Panc1 (cell line): Measurements from ENCODE around the gene GSKIP. TPM values are rescaled to one million over a fixed set of nuclear protein-coding genes. Genes with fewer than 3 reads are reported as not detected.
A peak's percentile ranks its signal among the peaks of the same experiment; 100 is the strongest.

ENCODE experiments used
- ATAC-seq: fragments of 200-7000 bp; cut with Tn5 transposase; 2 replicates; pipeline ENCODE4 v1.9.1; 2020; ENCODE audit warnings: mild to moderate bottlenecking, moderate library complexity
- Bru-seq: library from RNA; stranded (reverse); fragments of 400-500 nt; gene quantifications from one replicate; lab custom pipeline; 2021; lab: Mats Ljungman, UMichigan
- BruChase-seq, 2 experiments: library from RNA; stranded (reverse); fragments of 400-500 nt; gene quantifications; one replicate each; lab custom pipeline; 2021; lab: Mats Ljungman, UMichigan
- BruUV-seq: library from RNA; stranded (reverse); fragments of 400-500 nt; replicated peaks from 2 replicates; lab custom pipeline; 2021; lab: Mats Ljungman, UMichigan
- CTCF ChIA-PET: fragments of 300-600 bp; sonication (Branson Sonifier 250); formaldehyde crosslinking; loops from one replicate; lab custom pipeline; 2022; ENCODE audit warnings: antibody characterized with exemption; lab: Charles Lee
- POLR2A ChIA-PET: fragments of 300-600 bp; sonication (Branson Sonifier 250); formaldehyde crosslinking; loops from one replicate; lab custom pipeline; 2022; ENCODE audit warnings: antibody characterized with exemption; lab: Charles Lee
- DNase-seq: peaks from one replicate; pipeline ENCODE4 v3.0.0-alpha.2; 2010; ENCODE audit warnings: low read depth, low spot score
- H3K27ac ChIP-seq: 2 replicates; pipeline ENCODE4 v1.5.1; 2011; ENCODE audit warnings: mild to moderate bottlenecking, low read length, inconsistent platforms
- H3K27me3 ChIP-seq: fragments of 200-500 bp; sonication (Bioruptor generic); 2 replicates; pipeline ENCODE4 v1.6.0; 2014; ENCODE audit warnings: low read length, inconsistent platforms; ENCODE audit not compliant: control insufficient read depth, insufficient read depth
- H3K36me3 ChIP-seq: fragments of 200-500 bp; sonication (Bioruptor generic); 2 replicates; pipeline ENCODE4 v1.5.1; 2014; ENCODE audit warnings: inconsistent platforms, mild to moderate bottlenecking, low read length, moderate library complexity; ENCODE audit not compliant: control insufficient read depth, insufficient read depth
- H3K4me1 ChIP-seq: 2 replicates; pipeline ENCODE4 v1.5.1; 2011; ENCODE audit warnings: inconsistent platforms, mild to moderate bottlenecking, low read length, moderate library complexity; ENCODE audit not compliant: control insufficient read depth, insufficient read depth
- H3K4me3 ChIP-seq, 2 experiments: 2 replicates each; pipeline ENCODE4 v1.5.1; 2011 to 2012; ENCODE audit warnings: low read depth in 2 of 2, low read length in 2 of 2, mild to moderate bottlenecking in 2 of 2, inconsistent platforms in 1 of 2, moderate library complexity in 1 of 2
- H3K9me3 ChIP-seq: fragments of 200-500 bp; sonication (Bioruptor generic); 2 replicates; pipeline ENCODE4 v1.5.1; 2014; ENCODE audit warnings: low read depth, mild to moderate bottlenecking, inconsistent platforms, low read length, moderate library complexity; ENCODE audit not compliant: control insufficient read depth, insufficient read depth
- CTCF ChIP-seq: fragments of 450-650 bp; IDR thresholded peaks from 2 replicates; pipeline ENCODE4 v1.5.1; 2017; ENCODE audit warnings: mild to moderate bottlenecking
- POLR2AphosphoS5 ChIP-seq: IDR thresholded peaks from 2 replicates; pipeline ENCODE4 v1.6.1; 2012; ENCODE audit warnings: mild to moderate bottlenecking, low read depth, low read length, moderate library complexity
- REST ChIP-seq, 2 experiments: IDR thresholded peaks; 2 replicates each; pipeline ENCODE4 v1.6.1; 2011 to 2012; ENCODE audit warnings: low read depth in 2 of 2, control low read depth in 1 of 2, low read length in 1 of 2, mild to moderate bottlenecking in 1 of 2, moderate library complexity in 1 of 2; ENCODE audit not compliant: insufficient read depth in 1 of 2
- SIN3A ChIP-seq: IDR thresholded peaks from 2 replicates; pipeline ENCODE4 v1.6.1; 2012; ENCODE audit warnings: low read depth, mild to moderate bottlenecking, low read length, moderate library complexity, borderline replicate concordance; ENCODE audit not compliant: insufficient read depth
- TCF7L2 ChIP-seq: IDR thresholded peaks from 2 replicates; pipeline ENCODE4 v1.6.1; 2011; ENCODE audit warnings: mild to moderate bottlenecking, low read depth, low read length, inconsistent platforms
- in situ Hi-C: cut with HindIII; loops from 2 replicates; pipeline ENCODE4 v1.10.0; 2016; ENCODE audit warnings: low sequenced_read_pairs, low pct_unique_long_range_greater_than_20kb
- intact Hi-C: fragments of 100-400 bp; cut with micrococcal nuclease; formaldehyde crosslinking; loops from one replicate; pipeline ENCODE4 v1.10.0; 2022; ENCODE audit not compliant: unreplicated experiment
- long read RNA-seq: library from polyadenylated mRNA; unstranded; transcript quantifications from one replicate; pipeline ENCODE4 v2.0.0, GENCODE V29; 2021; ENCODE audit not compliant: unreplicated experiment
- polyA plus RNA-seq: library from polyadenylated mRNA; unstranded; fragments of >200 nt; gene quantifications from one replicate; pipeline ENCODE4 v1.2.1, GENCODE V29; 2012; ENCODE audit warnings: missing spikeins; ENCODE audit not compliant: insufficient read length
- total RNA-seq: library from RNA; stranded (reverse); gene quantifications from one replicate; pipeline ENCODE4 v1.2.1, GENCODE V29; 2021; ENCODE audit not compliant: unreplicated experiment

Gene GSKIP
- total RNA-seq (11.1 TPM), Bru-seq, nascent RNA (percentile 51 among the genes with signal in this experiment), BruChase-seq, experiment 1, labeled RNA remaining after a 2-hour chase (percentile 61 among the genes with signal in this experiment), BruChase-seq, experiment 2, labeled RNA remaining after a 6-hour chase (percentile 60 among the genes with signal in this experiment)
- polyA plus RNA-seq = 6.3 TPM
- long read RNA-seq, transcript GSKIP-205 (4 exons, 2,218 nt) = major isoform, 17 of 21 reads
- long read RNA-seq, partial matches to known transcripts = 3 of 21 reads
- long read RNA-seq, other reads (novel, unspliced or antisense) = 1 of 21 reads

- no TSS peak for BruUV-seq
- peaks cover 9% of the 10 kb centered on the region for H3K4me1 ChIP-seq
- intact Hi-C loops = no loop called here
- DNase-seq (peak; percentile 41), ATAC-seq (peak; percentile 96)
- CTCF ChIA-PET = no interaction called here
- POLR2A ChIA-PET = interaction anchor here (0.5 kb wide), 1 partner anchor 847 kb away, joined by 8 read pairs; the partner anchor contains the start of gene SYNE3
- H3K9me3 ChIP-seq = no peaks in the 10 kb centered on the region
- no peaks in the 10 kb centered on the region for H3K27me3 ChIP-seq
- in situ Hi-C loops = no loop called here
- peak within 1 kb of the TSS; percentile 86 to 91 for H3K4me3 ChIP-seq
- TF ChIP-seq REST (IDR thresholded peaks at IDR 0.05; ENCODE audit: insufficient read depth in 1 of 2, low read depth in 2 of 2, low read length in 1 of 2) = no peak
- TF ChIP-seq SIN3A = no peak
- TF ChIP-seq CTCF = no peak
- TF ChIP-seq TCF7L2 = no peak
- no peak for TF ChIP-seq POLR2AphosphoS5
- H3K27ac ChIP-seq = peak within 1 kb of the TSS; percentile 66
- H3K36me3 ChIP-seq = peaks cover 8% of the 10 kb centered on the region; the same call in 1 of the 2 replicates
Measured at GRCh38 chr14:96362965-96363750, at the start of gene GSKIP, which contains the start of gene ATG2B. TSS of gene GSKIP (plus strand) at chr14:96363526. CDS start at chr14:96382248, 18,722 bp downstream. TSS of gene ATG2B (minus strand) at chr14:96363341. CDS start at chr14:96362976, 365 bp downstream.

- BruUV-seq = no TSS peak
- H3K27me3 ChIP-seq = no peaks in the 10 kb centered on the region
- in situ Hi-C loops = no loop called here
- ChIA-PET CTCF (no interaction called here), POLR2A (no interaction called here)
- H3K4me1 ChIP-seq = no peaks in the 10 kb centered on the region
- no peak overlapping the region for H3K27ac ChIP-seq
- no peak for TF ChIP-seq SIN3A
- no peak for TF ChIP-seq POLR2AphosphoS5
- no peak for TF ChIP-seq TCF7L2
- TF ChIP-seq REST (IDR thresholded peaks at IDR 0.05; ENCODE audit: insufficient read depth in 1 of 2, low read depth in 2 of 2, low read length in 1 of 2) = no peak
- TF ChIP-seq CTCF = no peak
- intact Hi-C loops = no loop called here
- no peaks in the 10 kb centered on the region for H3K9me3 ChIP-seq
- H3K4me3 ChIP-seq = no peak overlapping the region
- DNase-seq (no peak), ATAC-seq (no peak)
- no peaks in the 10 kb centered on the region for H3K36me3 ChIP-seq
Measured at GRCh38 chr14:96316087-96316486, 47.2 kb upstream of the GSKIP start.
